Measurements from ENCODE around the gene CTNNA2. TPM values are rescaled to one million over a fixed set of nuclear protein-coding genes. Genes with fewer than 3 reads are reported as not detected.

Gene CTNNA2
- total and polyA plus RNA-seq, 9 of the 15 experiments (the other 6 are each of a cell fraction or from before 2014, with no cell fraction given), result 0.03 to 0.40 (median 0.15) TPM

DNA sequence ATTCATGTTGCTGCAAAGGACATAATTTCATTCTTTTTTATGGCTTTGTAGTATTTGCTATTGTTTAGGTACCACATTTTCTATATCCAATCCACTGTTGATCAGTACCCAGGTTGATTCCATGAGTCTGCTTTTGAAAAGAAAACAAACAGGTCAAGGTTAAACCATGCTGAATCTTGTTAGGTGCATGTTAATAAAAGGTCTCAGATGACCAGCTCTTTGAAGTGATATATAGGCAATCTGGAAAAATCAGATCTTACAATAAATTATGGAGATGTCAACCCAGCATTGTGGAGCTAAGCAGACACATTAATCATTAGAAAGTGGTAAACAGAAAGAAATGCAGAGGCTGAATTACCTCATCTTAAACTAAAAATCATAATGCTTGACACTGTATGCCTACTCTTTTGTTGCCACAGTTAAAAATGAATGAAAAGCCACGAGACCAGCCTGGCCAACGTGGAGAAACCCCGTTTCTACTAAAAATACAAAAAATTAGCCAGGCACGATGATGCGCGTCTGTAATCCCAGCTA, 246.0 kb downstream of the CTNNA2 start (continued):
- TF ChIP-seq, protein P1, sequence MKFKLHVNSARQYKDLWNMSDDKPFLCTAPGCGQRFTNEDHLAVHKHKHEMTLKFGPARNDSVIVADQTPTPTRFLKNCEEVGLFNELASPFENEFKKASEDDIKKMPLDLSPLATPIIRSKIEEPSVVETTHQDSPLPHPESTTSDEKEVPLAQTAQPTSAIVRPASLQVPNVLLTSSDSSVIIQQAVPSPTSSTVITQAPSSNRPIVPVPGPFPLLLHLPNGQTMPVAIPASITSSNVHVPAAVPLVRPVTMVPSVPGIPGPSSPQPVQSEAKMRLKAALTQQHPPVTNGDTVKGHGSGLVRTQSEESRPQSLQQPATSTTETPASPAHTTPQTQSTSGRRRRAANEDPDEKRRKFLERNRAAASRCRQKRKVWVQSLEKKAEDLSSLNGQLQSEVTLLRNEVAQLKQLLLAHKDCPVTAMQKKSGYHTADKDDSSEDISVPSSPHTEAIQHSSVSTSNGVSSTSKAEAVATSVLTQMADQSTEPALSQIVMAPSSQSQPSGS (CRISPR knock-in tag; IDR thresholded peaks at IDR 0.05), result no peak
- TF ChIP-seq CREM (IDR thresholded peaks at IDR 0.05; ENCODE audit: low read depth) (no peak), FOXA1 (IDR thresholded peaks at IDR 0.05; ENCODE audit: borderline replicate concordance) (no peak), NRF1 (conservative IDR thresholded peaks at IDR 0.05 in 1 of 2, IDR thresholded peaks at IDR 0.05 in 1 of 2) (no peak), ZNF41 (CRISPR knock-in tag; conservative IDR thresholded peaks at IDR 0.05) (no peak), BRD9 (IDR thresholded peaks at IDR 0.05; ENCODE audit: low read depth, partially characterized antibody) (no peak), PHF21A (IDR thresholded peaks at IDR 0.05; ENCODE audit: borderline replicate concordance, low read depth) (no peak), ZNF133 (CRISPR knock-in tag; IDR thresholded peaks at IDR 0.05) (no peak), ERF (CRISPR knock-in tag; IDR thresholded peaks at IDR 0.05) (no peak)
- TF ChIP-seq, protein P2, sequence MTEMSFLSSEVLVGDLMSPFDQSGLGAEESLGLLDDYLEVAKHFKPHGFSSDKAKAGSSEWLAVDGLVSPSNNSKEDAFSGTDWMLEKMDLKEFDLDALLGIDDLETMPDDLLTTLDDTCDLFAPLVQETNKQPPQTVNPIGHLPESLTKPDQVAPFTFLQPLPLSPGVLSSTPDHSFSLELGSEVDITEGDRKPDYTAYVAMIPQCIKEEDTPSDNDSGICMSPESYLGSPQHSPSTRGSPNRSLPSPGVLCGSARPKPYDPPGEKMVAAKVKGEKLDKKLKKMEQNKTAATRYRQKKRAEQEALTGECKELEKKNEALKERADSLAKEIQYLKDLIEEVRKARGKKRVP (CRISPR knock-in tag; IDR thresholded peaks at IDR 0.05), result no peak

DNA sequence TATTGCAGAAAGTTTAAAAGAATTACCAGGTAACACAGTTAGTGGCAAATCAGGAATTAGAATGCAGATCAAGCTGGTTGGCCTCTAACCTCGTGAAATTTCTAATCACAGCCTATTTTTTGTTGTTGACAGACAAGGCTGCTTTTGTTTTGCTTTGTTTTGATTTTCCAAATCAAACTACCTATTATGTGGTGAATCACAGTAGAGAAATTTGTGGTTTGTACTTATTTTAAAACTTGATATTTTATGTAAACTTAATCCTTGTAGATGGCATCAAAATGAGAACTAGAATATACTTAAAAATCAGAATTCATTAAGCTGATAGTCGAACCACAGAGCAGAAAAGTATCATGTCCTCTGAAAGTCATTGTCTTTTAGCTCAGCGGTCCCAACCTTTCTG, 258.1 kb downstream of the CTNNA2 start:
- H3K79me2 ChIP-seq (ENCODE audit: control insufficient read depth, insufficient read depth, low read length), result no peaks in the 10 kb centered on the region
- BruUV-seq (replicated peaks), result no TSS peak
- FAIRE-seq (no peak), DNase-seq (ENCODE audit: extremely low read depth in 1 of 4, low spot score in 3 of 4) (no peak), ATAC-seq (no peak)
- no peaks in the 10 kb centered on the region for H3K9me1 ChIP-seq (ENCODE audit: control insufficient read depth, insufficient read depth, low read length)
- H2AFZ ChIP-seq (ENCODE audit: low read depth, low read length), result no peak overlapping the region
- H3K27me3 ChIP-seq (ENCODE audit: control insufficient read depth in 2 of 2, insufficient read depth in 2 of 2, low read length in 2 of 2), result no peaks in the 10 kb centered on the region
- H3K4me1 ChIP-seq (replicated peaks in 1 of 2; ENCODE audit: control insufficient read depth in 2 of 2, insufficient read depth in 2 of 2, low read length in 2 of 2), result no peaks in the 10 kb centered on the region
- H3K9me3 ChIP-seq (replicated peaks; ENCODE audit: control insufficient read depth, insufficient read depth, low read depth, low read length), result no peaks in the 10 kb centered on the region
- no peaks in the 10 kb centered on the region for H3K36me3 ChIP-seq (ENCODE audit: control insufficient read depth, insufficient read depth, low read length)
- H3K4me3 ChIP-seq, result no peak overlapping the region
- H3K27ac ChIP-seq (ENCODE audit: extremely low read depth, low read depth, low read length), result no peak overlapping the region
- 0% methylated on average over 3 of the region's 3 CpGs for WGBS (ENCODE audit: insufficient coverage, low coverage, missing lambda C conversion rate)
- intact Hi-C loops (cut with micrococcal nuclease) (no loop called here), in situ Hi-C loops (cut with MboI) (no loop called here)
- H4K20me1 ChIP-seq (replicated peaks; ENCODE audit: control insufficient read depth, insufficient read depth, low read length), result no peaks in the 10 kb centered on the region
- CTCF ChIA-PET (ENCODE audit: low intra/inter-chr PET ratio), result no interaction called here
- POLR2A ChIA-PET, result no interaction called here
- H3K9ac ChIP-seq (ENCODE audit: insufficient read depth in 1 of 2, low read depth in 2 of 2, low read length in 2 of 2), result no peak overlapping the region
- H3K4me2 ChIP-seq (ENCODE audit: insufficient read depth, low read length), result no peak overlapping the region
- no peak for TF ChIP-seq RBM15 (IDR thresholded peaks at IDR 0.05; ENCODE audit: insufficient read depth, low read length)
- TF ChIP-seq, protein P3, sequence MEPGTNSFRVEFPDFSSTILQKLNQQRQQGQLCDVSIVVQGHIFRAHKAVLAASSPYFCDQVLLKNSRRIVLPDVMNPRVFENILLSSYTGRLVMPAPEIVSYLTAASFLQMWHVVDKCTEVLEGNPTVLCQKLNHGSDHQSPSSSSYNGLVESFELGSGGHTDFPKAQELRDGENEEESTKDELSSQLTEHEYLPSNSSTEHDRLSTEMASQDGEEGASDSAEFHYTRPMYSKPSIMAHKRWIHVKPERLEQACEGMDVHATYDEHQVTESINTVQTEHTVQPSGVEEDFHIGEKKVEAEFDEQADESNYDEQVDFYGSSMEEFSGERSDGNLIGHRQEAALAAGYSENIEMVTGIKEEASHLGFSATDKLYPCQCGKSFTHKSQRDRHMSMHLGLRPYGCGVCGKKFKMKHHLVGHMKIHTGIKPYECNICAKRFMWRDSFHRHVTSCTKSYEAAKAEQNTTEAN (CRISPR knock-in tag; IDR thresholded peaks at IDR 0.05), result no peak
- TF ChIP-seq, protein P4, sequence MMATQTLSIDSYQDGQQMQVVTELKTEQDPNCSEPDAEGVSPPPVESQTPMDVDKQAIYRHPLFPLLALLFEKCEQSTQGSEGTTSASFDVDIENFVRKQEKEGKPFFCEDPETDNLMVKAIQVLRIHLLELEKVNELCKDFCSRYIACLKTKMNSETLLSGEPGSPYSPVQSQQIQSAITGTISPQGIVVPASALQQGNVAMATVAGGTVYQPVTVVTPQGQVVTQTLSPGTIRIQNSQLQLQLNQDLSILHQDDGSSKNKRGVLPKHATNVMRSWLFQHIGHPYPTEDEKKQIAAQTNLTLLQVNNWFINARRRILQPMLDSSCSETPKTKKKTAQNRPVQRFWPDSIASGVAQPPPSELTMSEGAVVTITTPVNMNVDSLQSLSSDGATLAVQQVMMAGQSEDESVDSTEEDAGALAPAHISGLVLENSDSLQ (IDR thresholded peaks at IDR 0.05), result no peak
- no peak for TF ChIP-seq ZNF766 (CRISPR knock-in tag; conservative IDR thresholded peaks at IDR 0.05)
- TF ChIP-seq CBX5 (IDR thresholded peaks at IDR 0.05; ENCODE audit: borderline replicate concordance, low read depth), result no peak
- TF ChIP-seq CBX1 (IDR thresholded peaks at IDR 0.05; ENCODE audit: low read depth), result no peak
- TF ChIP-seq ZNF75A (CRISPR knock-in tag; IDR thresholded peaks at IDR 0.05), result no peak
- no peak for TF ChIP-seq ZNF174 (CRISPR knock-in tag; IDR thresholded peaks at IDR 0.05)
- no peak for TF ChIP-seq MCM5 (IDR thresholded peaks at IDR 0.05; ENCODE audit: low read depth)
- no peak for TF ChIP-seq RUNX1 (IDR thresholded peaks at IDR 0.05; ENCODE audit: low read depth)

Data from K562 (cell line).